Stimulated activated CD8-positive, alpha-beta memory T cell treated with anti-CD3 and anti-CD28 coated beads, Interleukin-2, amount 100 ng/mL, for 48 hours (primary cell): ENCODE measurements around the gene EVI2B.
"Not testable (repeated sequence)": the region's sequence is repeated elsewhere in the genome, so short reads cannot be mapped to it uniquely, and the experiment has no call there.

Source experiments
- DNase-seq, 2 donors: peaks; one replicate each; pipeline ENCODE4 v3.0.0-alpha.2; 2020; ENCODE audit warnings: low read depth in 2 of 2

The EVI2B gene

GRCh38 chr17:31272236-31272635 lies 41.6 kb downstream of the EVI2B start:
- DNase-seq: no peak

GRCh38 chr17:31269578-31269983 lies 44.3 kb downstream of the EVI2B start:
- no peak for DNase-seq

- DNase-seq: no peak
These were observed 44.7 kb downstream of the EVI2B start for GRCh38 chr17:31269036-31269577.

- no peak for DNase-seq
These were observed 47.8 kb downstream of the EVI2B start for GRCh38 chr17:31266042-31266441.

GRCh38 chr17:31262923-31263322 lies 50.9 kb downstream of the EVI2B start:
- not testable (repeated sequence) for DNase-seq

GRCh38 chr17:31261601-31262000 lies 52.3 kb downstream of the EVI2B start:
- DNase-seq: no peak

- no peak for DNase-seq
These were observed 53.7 kb downstream of the EVI2B start for GRCh38 chr17:31260151-31260550.

GRCh38 chr17:31256936-31257335 lies 56.9 kb downstream of the EVI2B start:
- no peak for DNase-seq

GRCh38 chr17:31254654-31255053 lies 59.2 kb downstream of the EVI2B start:
- no peak for DNase-seq
